Measurements from ENCODE around the gene PLAGL2. TPM values are rescaled to one million over a fixed set of nuclear protein-coding genes. Genes with fewer than 3 reads are reported as not detected.

Gene PLAGL2
- total and polyA plus RNA-seq, 2 of the 4 experiments (the other 2 are of a cell fraction) = 2.9 to 7.7 TPM

DNA sequence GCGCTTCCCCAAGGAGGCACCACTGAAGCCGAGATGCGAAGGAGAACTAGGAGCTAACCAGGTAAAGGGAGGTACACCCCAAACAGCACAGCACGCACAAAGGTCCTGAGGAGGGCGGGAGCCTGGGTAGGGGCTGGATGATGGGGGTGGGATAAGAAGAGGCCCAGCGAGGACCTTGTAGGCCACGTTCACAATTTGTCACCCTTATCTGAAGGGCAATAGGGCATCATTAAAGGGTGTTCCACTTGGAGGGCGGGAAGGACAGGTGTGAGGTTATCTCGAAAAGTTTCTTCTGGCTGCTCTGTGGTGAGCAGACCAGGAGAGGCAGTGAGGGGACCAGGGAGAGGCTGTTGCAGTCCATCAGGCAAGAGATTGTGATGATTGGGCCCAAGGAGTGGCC lies 25.7 kb upstream of the PLAGL2 start:
- Histone ChIP-seq H2AK9ac (replicated peaks; ENCODE audit: low read depth, low read length, poor library complexity) (no peak overlapping the region), H3K14ac (replicated peaks; ENCODE audit: low read depth, low read length) (no peak overlapping the region), H3K4me2 (ENCODE audit: low read depth, low read length) (no peak overlapping the region), H3K9me1 (ENCODE audit: insufficient read depth, low read length) (no peaks in the 10 kb centered on the region), H2AK5ac (ENCODE audit: low read depth, low read length) (no peak overlapping the region), H3K56ac (ENCODE audit: extremely low read depth, insufficient read depth, low read length) (no peak overlapping the region), H4K5ac (ENCODE audit: low read depth, low read length) (no peak overlapping the region), H2BK20ac (ENCODE audit: low read depth, low read length) (no peak overlapping the region), H4K91ac (ENCODE audit: insufficient read depth, low read depth, low read length) (no peak overlapping the region), H2AFZ (replicated peaks; ENCODE audit: low read length, poor library complexity) (no peak overlapping the region), H3K27me3 (ENCODE audit: control insufficient read depth, insufficient read depth, low read length) (no peaks in the 10 kb centered on the region), H2BK5ac (ENCODE audit: low read depth, low read length, poor library complexity, severe bottlenecking) (no peak overlapping the region), H3K4ac (ENCODE audit: low read depth, low read length) (no peak overlapping the region), H3K4me3 (ENCODE audit: insufficient read depth, low read depth, low read length) (no peak overlapping the region), H3K27ac (ENCODE audit: insufficient read depth, low read length) (no peak overlapping the region), H3K9ac (ENCODE audit: low read depth, low read length) (no peak overlapping the region), H4K20me1 (ENCODE audit: insufficient read depth, low read length) (no peaks in the 10 kb centered on the region), H3K4me1 (ENCODE audit: control insufficient read depth, insufficient read depth, low read length) (peaks cover 2% of the 10 kb centered on the region; the same call in 1 of the 2 replicates), H3K18ac (ENCODE audit: low read depth, low read length) (no peak overlapping the region), H3K9me3 (ENCODE audit: control insufficient read depth, insufficient read depth, low read length) (no peaks in the 10 kb centered on the region), H3K23ac (ENCODE audit: low read depth, low read length) (no peak overlapping the region), H2BK15ac (ENCODE audit: low read depth, low read length) (no peak overlapping the region), H3K79me1 (ENCODE audit: low read depth in 1 of 2, low read length in 2 of 2) (peaks cover 0 to 4% of the 10 kb centered on the region in 2 experiments; a peak in 1 of 4 replicates), H3K36me3 (ENCODE audit: control insufficient read depth, insufficient read depth, low read length) (peaks cover 47% of the 10 kb centered on the region), H4K8ac (ENCODE audit: low read depth in 2 of 2, low read length in 2 of 2) (no peak overlapping the region), H2BK120ac (ENCODE audit: low read depth, low read length) (no peak overlapping the region)
- CTCF ChIA-PET = no interaction called here
- dilution Hi-C loops (cut with HindIII; ENCODE audit: low sequenced_read_pairs, unreplicated experiment) (no loop called here), intact Hi-C loops (cut with micrococcal nuclease) (no loop called here), in situ Hi-C loops (cut with MboI; ENCODE audit: low sequenced_read_pairs) (no loop called here)
- DNase-seq (no peak), ATAC-seq (ENCODE audit: low read depth) (no peak)
- BruUV-seq (replicated peaks) = no TSS peak
- 80% methylated on average over 2 of the region's 9 CpGs; no CpG with 5 or more reads in 1 of the 2 experiments for WGBS, 2 experiments (ENCODE audit: extremely low coverage in 2 of 2, insufficient read length in 1 of 2)
- TF ChIP-seq RAD21 (IDR thresholded peaks at IDR 0.05; ENCODE audit: low read length) (no peak), MXI1 (IDR thresholded peaks at IDR 0.05; ENCODE audit: borderline replicate concordance, low read depth, low read length) (no peak), FOS (IDR thresholded peaks at IDR 0.05; ENCODE audit: low read depth, low read length) (no peak), POLR2A (IDR thresholded peaks at IDR 0.05; ENCODE audit: low read depth, low read length) (no peak), BHLHE40 (IDR thresholded peaks at IDR 0.05; ENCODE audit: low read depth, low read length) (no peak), ELK1 (IDR thresholded peaks at IDR 0.05; ENCODE audit: borderline replicate concordance, low read depth, low read length) (no peak), MAZ (IDR thresholded peaks at IDR 0.05; ENCODE audit: borderline replicate concordance, low read depth, low read length) (no peak), SMC3 (IDR thresholded peaks at IDR 0.05; ENCODE audit: low read depth, low read length) (no peak), USF2 (IDR thresholded peaks at IDR 0.05; ENCODE audit: low read depth, low read length) (no peak)
- POLR2A ChIA-PET (ENCODE audit: unreplicated experiment) = no interaction called here

All from IMR-90 (cell line).